NB4 (cell line): ENCODE data around the gene ALDH16A1.

Source experiments
- CTCF ChIP-seq: IDR thresholded peaks from one replicate; pipeline ENCODE4 v1.5.1; 2012; ENCODE audit warnings: low read depth, low read length
- POLR2A ChIP-seq: IDR thresholded peaks from 2 replicates; pipeline ENCODE4 v1.6.1; 2011; ENCODE audit warnings: mild to moderate bottlenecking; ENCODE audit not compliant: insufficient read length; ENCODE audit errors: extremely low read depth
- TF ChIP-seq, protein P1 (sequence below): IDR thresholded peaks from 2 replicates; pipeline ENCODE4 v1.6.1; 2011; ENCODE audit warnings: low read depth, low read length

DNA sequence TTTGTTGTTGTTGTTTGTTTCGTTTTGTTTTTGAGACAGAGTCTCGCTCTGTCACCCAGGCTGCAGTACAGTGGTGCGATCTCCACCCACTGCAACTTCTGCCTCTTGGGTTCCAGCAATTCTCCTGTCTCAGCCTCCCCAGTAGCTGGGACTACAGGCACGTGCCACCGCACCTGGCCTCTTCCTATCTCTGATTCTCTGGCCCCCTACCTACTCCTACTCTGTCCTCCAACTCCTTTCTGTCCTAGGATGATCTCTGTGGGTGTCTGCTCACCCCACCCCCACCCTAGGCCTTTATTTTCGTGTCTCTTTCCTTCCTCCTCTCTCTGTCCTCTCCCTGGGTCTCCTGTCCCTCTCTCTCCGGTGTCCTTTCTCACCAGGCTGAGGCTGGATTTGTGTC is 2.6 kb upstream of the ALDH16A1 start:
- TF ChIP-seq POLR2A = no peak
- no peak for TF ChIP-seq CTCF
- TF ChIP-seq, protein P1, sequence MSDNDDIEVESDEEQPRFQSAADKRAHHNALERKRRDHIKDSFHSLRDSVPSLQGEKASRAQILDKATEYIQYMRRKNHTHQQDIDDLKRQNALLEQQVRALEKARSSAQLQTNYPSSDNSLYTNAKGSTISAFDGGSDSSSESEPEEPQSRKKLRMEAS = no peak
